GM12865 (cell line): Measurements from ENCODE around the gene MAN1A1.

Experiments used
- DNase-seq: peaks from one replicate; pipeline ENCODE4 v3.0.0; 2010; ENCODE audit warnings: low read depth
- H3K4me3 ChIP-seq: 2 replicates; pipeline ENCODE4 v1.5.1; 2011; ENCODE audit warnings: mild to moderate bottlenecking, low read depth, low read length, control low read depth
- TF ChIP-seq, protein P1 (sequence below): IDR thresholded peaks from 2 replicates; pipeline ENCODE4 v1.5.1; 2011; ENCODE audit warnings: low read length, control low read depth, low read depth, inconsistent platforms; ENCODE audit not compliant: insufficient read depth; ENCODE audit errors: missing control alignments

MAN1A1 gene

DNA sequence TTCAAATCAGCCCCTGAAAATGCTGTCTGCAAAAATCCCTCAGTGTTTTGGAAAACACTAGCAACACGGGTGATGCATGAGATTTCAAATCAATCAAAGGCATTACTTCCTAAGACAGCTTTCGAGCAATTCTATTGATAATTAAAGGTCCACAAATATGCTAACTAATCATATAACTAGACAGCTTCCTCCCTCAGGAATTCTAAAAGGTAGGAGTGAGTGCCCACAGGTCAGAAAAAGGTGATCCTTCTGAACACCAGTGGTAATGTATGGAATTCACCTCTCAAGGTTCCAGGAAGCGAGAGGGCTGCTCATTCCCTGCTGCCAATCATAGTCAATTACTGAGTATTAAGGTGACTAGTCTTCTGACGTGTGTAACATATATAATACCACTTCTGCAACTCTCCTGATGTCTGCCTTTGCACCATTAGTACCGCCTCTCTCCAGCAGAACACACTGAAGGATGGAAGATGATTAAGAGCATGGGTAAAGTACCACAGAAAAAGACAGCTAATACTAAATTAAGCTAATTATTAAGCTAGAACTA, 16.4 kb downstream of the MAN1A1 start:
- DNase-seq: no peak
- no peak overlapping the region for H3K4me3 ChIP-seq
- TF ChIP-seq, protein P1, sequence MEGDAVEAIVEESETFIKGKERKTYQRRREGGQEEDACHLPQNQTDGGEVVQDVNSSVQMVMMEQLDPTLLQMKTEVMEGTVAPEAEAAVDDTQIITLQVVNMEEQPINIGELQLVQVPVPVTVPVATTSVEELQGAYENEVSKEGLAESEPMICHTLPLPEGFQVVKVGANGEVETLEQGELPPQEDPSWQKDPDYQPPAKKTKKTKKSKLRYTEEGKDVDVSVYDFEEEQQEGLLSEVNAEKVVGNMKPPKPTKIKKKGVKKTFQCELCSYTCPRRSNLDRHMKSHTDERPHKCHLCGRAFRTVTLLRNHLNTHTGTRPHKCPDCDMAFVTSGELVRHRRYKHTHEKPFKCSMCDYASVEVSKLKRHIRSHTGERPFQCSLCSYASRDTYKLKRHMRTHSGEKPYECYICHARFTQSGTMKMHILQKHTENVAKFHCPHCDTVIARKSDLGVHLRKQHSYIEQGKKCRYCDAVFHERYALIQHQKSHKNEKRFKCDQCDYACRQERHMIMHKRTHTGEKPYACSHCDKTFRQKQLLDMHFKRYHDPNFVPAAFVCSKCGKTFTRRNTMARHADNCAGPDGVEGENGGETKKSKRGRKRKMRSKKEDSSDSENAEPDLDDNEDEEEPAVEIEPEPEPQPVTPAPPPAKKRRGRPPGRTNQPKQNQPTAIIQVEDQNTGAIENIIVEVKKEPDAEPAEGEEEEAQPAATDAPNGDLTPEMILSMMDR: no peak

DNA sequence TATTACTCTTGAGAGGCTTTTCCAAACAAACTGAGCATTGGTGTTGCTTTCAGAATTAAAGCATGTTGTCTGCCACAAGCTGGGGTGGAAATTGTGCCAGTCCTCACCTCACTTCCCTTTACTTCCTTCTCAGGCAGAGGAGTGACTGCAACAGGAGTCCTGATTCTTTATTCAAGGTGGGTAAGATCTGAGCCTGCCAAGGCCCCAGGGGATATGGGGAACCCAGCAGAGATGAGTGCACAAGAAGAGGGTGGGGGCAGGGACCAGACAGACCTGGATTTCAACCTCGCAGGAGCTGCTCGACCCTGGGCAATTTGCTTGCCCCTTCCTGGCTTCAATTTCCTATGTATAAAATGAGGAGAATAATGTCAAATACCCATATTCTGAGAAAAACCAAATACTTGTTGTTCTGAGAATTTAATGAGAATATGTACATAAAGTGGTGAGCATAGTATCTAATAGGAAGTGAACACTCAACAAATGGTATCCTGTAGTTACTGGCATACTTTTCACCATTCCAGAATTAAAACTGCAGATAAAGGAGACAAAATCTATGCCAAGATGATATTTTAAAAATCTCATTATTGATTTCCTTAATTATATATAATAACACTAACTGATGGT, 17.8 kb downstream of the MAN1A1 start:
- no peak for DNase-seq
- TF ChIP-seq, protein P1: no peak
- no peak overlapping the region for H3K4me3 ChIP-seq

DNA sequence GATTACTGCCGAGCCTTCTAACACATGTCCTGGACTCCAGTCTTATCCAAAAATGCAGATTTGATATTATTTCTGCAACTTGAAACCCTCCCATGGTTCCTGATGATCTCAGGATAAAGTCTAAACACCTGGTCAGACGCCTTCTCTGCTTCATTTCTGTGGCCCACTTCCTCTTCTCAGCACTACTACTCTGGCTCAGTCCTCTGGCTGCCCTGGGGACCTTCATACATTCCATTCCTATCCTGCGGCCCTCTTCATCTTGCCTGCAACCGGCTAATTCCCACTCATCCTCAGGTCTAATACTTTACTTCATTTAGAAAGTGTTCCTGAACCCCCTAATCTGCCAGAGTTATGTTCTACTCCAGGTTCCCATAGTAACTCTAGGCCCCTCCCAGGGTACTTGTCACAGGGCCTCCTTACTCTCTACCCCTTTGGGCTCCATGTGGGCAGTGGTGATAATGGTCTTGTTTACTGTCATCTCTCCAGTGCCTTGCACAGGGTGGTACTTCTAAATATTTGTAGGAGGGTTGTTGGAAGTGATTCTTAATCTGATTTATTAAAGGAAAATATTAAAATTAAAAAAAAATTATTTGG, 18.9 kb downstream of the MAN1A1 start:
- TF ChIP-seq, protein P1: no peak
- no peak for DNase-seq
- H3K4me3 ChIP-seq: no peak overlapping the region

DNA sequence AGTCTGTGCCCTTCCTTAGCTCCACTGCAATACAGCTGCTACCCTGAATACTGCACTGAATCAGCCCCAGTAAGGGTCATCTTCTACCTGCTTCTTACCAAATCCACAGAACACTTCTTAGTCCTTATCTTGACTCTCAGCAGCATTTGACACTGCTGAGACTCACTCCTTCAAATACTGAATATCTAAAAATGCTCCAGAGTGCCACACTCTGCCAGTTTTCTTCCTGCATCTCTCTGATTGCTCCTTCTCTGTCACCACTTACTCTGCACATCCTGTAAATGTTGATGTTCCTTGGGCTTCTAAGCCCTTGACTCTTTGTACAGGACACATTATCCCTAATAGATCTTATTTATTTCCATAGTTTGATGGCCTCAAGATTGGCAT, 19.8 kb downstream of the MAN1A1 start:
- no peak for DNase-seq
- TF ChIP-seq, protein P1: no peak

DNA sequence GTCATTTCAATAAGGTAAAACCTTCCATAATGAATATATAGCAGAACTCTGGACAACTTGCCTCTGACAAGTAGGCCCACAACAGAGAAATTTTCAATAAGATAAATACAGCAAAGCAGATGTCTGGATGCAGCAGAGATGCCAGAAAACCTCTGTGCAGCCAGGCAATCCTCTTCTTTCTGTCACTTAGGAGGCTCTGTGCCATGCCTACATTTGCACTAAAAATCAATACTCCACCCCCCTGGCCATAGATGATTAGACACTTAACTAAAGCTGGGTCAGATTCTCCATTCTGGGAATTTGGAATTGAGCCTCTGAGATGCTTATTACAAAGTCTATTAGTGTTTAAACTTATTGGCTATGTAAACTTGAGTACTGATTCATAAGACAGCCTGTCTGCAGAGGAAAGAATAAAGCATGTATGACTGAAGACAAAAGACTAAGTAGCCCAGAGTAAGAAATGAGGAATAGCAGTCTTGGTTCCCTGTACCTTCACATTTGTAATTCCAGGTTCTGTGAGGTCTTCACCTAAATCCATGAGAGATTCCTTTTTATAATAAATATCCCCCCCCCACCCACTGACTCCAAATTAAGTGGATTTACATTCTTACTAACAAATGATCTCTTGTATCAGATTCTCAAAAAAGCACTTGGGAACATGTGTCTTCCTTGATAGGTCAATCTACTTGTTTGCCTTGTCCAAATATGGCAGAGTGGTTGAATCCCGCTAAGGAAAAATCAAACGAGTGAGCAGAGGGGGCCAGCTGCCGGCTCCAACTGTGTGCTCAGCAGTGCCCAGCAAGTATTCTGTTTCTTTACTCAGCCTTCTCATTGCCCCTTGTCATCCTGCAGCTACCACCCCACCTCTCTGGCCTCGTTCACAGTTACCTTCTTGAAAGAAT, 20.4 kb downstream of the MAN1A1 start:
- TF ChIP-seq, protein P1: no peak
- H3K4me3 ChIP-seq: no peak overlapping the region
- DNase-seq: no peak

More for the DNA sequence above, 19.8 kb downstream of the MAN1A1 start:
- H3K4me3 ChIP-seq: no peak overlapping the region

DNA sequence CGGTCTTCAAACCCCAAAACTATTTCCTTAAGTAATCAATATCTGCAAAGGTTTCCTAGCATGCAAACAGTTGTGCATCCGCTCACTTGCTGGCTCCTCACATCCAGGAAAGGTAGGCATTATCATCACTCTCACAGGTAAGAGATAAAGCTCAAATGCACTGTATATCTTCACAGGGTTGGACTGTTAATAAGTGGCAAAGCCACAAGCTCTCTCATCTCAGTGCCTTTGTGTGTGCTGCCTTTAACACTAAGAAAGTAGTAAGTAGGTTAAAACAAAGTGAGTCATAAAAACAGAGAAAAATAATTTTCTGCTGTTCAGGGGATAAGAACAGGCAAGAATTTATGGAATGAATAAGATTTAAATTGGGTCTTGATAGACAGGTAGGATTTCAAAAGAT, 21.3 kb downstream of the MAN1A1 start:
- TF ChIP-seq, protein P1: no peak
- H3K4me3 ChIP-seq: no peak overlapping the region
- no peak for DNase-seq
